Measurements from ENCODE around the gene C1QTNF4. TPM values are rescaled to one million over a fixed set of nuclear protein-coding genes. Genes with fewer than 3 reads are reported as not detected.
"Not testable (repeated sequence)": the region's sequence is repeated elsewhere in the genome, so short reads cannot be mapped to it uniquely, and the experiment has no call there.

The C1QTNF4 gene
- polyA plus RNA-seq (2013, experiment 1 of 2; ENCODE audit: insufficient read length): 0.67 TPM
- polyA plus RNA-seq (2013, experiment 2 of 2; ENCODE audit: insufficient read length): 2.5 TPM

DNA sequence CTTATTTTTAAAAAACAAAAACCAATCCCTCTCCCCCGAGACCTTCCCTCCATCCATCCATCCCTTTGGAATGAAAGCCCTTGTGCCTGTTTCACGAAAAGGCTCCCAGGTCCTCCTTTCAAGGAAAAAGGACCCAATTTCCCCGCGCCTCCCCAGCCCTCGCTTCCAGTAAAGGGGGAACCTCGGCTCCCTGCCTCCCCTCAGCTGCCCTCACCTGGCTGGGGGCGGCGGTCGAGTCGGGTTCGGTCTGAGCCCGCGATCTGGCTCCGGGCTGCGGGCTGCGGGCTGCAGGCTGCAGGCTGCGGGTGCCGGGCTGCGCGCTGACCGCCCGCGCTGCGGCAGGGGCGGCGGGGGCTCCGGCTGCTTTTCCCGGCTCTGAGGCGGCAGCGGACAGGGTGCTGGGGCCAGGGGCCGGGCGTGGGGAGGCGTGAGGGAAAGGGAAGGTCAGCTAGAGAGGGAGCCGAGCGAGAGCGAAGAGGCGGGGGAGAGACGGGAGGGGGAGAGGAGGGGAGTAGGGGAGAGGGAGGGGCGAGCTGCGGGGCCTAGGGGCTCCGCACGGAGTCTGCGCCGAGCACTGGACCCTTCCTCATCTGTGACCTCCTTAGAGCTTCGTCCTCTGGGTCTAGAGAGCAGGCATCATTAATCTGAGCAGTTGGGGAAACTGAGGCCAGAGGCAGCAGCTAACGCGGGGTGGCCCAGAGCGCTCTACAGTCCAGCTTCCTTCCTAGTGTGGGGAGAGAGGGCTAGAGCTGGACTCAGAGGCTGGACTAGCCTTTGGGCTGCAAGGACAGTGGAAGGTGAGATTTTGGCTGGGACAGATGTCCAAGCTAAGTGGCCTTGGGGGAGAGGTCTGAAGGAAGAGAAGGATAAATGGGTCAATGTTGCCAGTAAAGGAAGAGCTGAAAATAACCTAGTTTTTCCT, at the start of gene C1QTNF4:
TSS of gene C1QTNF4 (minus strand) at position 478 of the 922 bp plus-strand sequence. CDS start 3,601 bp downstream, outside the sequence.
- no peak for DNase-seq

DNA sequence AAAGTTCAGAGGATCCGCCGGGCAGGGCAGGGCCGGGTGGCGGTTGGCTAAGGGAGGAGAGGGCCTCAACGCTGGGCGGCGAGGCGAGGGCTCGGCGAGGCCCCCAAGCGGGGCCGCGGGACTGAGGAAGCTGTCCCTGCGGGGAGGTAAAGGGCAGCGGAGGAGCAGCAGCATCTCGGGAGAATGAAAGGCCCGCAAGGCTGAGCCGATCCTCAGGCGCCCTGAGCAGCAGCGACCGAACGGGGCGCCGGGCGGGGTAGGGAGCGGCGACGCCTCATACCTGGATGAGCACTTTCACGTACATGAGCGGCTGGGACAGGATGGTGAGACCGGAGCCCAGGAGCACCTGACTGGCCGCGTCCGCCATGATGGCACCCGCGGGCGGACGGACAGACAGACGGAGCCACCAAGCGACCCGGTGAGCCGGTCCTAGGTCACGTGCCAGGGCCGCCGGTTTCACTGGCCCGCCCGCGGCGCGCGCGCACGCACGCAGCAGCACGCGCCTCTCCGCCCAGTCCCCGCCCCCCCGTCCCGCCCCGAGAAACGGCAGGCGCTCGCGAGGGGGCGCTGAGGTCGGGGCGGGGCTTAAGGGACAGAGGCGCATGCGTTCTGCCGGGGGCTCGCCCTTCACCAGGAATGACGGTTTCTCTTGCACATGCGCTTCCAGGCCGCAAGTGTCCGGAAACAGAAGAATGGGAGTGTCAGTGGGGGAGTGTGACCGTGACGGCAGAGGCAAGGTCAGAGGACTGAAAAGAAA, 48.1 kb upstream of the C1QTNF4 start, which contains the start of gene MTCH2:
TSS of gene MTCH2 (minus strand) at position 461 of the 757 bp plus-strand sequence. CDS start at position 367, 94 bp downstream.
- DNase-seq: peak; percentile 98

- no peak for DNase-seq
Measured at GRCh38 chr11:47641600-47642098, 47.4 kb upstream of the C1QTNF4 start.

GRCh38 chr11:47640506-47640905, 46.3 kb upstream of the C1QTNF4 start:
- DNase-seq: not testable (repeated sequence)

DNA sequence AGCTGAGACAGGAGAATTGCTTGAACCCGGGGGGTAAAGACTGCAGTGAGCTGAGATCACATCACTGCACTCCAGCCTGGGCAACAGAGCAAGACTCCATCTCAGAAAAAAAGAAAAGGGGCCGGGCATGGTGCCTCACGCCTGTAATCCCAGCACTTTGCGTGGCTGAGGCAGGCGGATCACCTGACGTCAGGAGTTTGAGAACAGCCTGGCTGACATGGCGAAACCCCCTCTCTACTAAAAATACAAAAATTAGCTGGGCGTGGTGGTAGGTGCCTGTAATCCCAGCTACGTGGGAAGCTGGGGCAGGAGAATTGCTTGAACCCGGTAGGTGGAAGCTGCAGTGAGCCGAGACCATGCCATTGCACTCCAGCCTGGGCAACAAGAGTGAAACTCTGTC, 42.1 kb upstream of the C1QTNF4 start:
- DNase-seq: not testable (repeated sequence)

- no peak for DNase-seq
Measured at GRCh38 chr11:47631473-47631872, 37.3 kb upstream of the C1QTNF4 start.

DNA sequence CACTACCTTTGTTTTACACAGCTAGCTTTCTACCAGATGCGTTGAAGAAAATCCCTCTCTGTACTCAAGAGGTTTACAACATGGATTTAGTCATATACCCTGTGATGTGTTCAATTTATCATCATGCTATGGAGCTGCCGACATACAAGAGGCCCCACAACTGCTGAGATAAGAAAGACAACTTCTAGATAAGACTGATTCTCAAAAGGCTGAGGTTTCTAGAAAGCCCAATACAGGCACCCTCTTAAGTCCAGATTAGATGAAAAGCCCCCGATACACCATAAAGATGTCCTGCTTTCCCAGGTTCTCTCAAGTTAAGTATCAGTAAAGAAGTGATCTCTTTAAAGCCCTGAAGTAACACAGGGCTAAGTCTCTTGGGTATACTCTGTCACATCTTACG, 33.8 kb upstream of the C1QTNF4 start:
- DNase-seq: no peak

GRCh38 chr11:47626234-47626633, 32.0 kb upstream of the C1QTNF4 start:
- no peak for DNase-seq

DNA sequence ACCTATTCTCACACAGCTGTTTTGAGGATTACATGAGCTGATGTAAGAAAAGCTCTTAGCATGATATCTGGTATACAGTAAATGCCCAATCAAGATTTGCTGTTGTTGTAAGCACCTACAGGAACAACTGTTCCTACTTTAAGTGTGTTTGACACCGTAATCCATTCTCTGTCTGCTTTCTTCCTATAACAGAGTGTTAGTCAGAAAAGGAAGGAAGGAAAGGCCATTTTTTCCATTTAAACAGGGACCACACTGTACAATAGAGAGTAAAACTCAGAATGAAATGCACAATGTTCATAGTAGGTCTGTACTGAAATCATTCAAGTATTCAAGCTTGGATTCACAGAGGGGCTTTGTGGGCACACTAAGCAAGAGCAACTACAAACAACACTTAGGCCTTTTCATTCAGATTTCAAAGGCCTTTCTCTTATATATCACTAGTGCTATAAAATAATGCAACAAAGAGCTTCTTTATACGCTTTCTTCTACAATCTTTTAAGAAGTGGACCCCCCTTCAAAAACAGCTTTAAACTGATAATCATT, 26.7 kb upstream of the C1QTNF4 start:
- no peak for DNase-seq

DNA sequence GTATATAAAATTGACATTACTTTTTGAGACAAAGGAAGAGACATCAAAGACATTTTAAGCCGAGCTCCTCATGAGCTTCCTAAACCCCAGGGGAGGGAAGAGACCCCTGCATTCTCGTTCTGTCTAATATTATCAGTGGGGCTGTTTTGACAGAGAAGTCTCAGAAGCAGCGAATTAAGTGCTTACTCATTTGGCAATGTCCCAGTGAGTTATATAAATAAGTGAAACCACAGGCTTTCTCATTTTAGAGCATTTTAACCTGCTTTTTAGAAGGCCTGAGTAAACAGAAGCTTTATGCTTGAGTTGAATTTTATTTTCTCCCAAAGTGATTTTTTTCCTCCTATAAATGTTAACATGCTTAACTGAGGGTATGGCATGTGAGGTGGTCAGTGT, 23.2 kb upstream of the C1QTNF4 start:
- peak; percentile 49 for DNase-seq

DNA sequence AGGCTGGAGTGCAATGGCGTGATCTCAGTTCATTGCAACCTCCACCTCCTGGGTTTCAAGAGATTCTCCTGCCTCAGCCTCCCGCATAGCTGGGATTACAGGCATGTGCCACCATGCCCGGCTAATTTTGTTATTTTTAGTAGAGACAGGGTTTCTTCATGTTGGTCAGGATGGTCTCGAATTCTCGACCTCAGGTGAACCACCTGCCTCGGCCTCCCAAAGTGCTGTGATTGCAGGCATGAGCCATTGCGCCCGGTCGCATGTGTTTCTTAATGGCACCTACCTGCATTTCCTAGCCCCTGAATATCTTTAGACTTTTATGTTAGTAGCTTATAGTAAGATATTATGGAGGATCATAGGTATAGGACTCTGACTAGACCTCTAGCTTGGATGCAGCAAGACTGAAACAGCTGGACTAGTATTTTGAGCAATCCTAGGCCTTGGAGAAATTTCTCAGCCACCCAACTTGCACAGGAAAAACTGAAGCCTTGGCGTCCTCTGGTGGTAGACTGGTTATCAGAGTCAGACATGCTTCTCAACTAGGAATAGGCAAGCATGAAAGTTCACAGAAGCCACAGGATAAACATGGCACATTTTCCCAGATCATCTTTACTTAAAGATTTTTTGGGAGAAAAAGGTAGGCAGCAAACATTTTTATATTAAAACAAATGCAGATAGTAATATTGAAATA, 22.7 kb upstream of the C1QTNF4 start:
- peak; percentile 68 for DNase-seq

- no peak for DNase-seq
Measured at GRCh38 chr11:47615249-47615648, 21.0 kb upstream of the C1QTNF4 start.

DNA sequence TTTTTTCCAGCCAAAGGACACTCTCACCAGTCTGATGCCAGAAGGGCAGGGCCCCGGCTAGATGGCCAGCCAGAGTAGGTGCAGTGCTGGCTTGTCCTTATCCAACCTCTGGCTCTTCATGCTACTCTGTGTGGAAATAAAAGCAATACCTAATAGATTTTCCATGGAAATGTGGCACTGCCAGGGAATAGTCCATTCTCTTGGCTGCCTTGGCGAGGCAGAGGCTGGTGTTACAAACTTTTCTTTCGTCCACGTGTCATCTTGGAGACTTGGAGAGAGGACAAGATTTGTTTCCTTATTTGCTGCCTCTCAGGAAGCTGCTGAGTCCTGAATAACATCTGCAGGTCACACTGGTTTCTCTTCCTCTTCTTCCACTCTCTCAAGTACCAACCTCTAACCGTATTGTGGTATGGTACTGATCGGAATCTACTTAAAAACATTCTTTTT, 17.2 kb upstream of the C1QTNF4 start:
- no peak for DNase-seq

DNA sequence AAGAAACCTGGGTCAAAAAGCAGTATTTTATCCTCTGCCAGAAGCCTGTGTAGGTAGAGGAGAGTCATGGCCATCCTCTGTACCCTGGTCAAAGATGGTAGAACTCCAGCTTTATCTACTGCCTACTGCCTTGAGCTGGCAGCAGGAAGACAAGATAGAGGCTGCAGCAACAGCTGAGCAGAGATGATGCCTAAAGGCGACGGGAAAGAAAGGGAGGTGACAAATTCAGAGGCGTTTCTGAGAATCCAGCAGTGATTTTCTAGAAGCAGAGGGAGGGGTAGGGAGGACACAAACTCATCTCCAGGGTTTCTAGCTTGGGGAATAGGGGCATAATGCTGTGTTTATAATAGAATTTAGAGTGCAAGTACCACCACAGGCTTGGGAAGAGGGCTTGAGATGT, 15.5 kb upstream of the C1QTNF4 start:
- no peak for DNase-seq

DNA sequence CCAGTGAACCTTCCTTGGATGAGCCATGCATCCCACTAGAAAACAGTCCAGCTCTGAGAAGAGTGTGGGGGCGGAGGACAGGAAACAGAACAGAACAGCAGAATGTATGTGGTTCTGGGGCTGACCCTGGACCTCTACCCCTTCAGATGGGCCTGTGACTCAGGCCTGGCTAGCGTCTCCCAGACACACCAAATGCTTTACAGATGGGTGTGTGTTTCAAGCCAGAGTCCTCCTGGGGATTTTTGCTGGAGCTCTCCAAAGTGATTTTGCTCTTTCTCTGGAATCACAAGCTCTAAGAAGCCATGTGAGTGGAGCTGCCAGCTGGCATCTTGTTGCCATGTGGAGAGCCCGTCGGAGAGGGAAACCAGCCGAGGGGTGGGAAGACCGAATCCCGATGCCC, 13.2 kb upstream of the C1QTNF4 start:
- DNase-seq: peak; percentile 69

DNA sequence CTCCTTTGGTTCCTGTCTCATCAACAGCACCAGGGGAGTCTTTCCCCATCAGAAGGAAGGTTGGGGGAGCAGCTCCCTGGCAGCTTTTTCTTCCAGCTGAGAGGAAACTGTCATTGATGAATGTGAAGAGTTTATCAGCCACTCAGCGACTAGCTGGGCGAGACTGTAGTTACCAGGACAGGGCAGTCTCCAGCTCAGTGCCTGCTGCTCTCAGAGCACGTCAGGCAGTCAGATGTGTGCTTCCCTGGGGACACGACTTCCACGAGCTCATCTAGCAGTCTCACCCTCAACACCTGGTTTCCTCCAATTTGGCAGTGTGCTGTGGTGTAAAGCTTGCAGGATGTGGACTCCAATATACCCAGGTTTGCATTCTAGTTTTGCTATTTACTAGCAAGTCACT, 12.5 kb upstream of the C1QTNF4 start:
- DNase-seq: peak; percentile 9

- DNase-seq: no peak
Measured at GRCh38 chr11:47605921-47606320, 11.7 kb upstream of the C1QTNF4 start.

DNA sequence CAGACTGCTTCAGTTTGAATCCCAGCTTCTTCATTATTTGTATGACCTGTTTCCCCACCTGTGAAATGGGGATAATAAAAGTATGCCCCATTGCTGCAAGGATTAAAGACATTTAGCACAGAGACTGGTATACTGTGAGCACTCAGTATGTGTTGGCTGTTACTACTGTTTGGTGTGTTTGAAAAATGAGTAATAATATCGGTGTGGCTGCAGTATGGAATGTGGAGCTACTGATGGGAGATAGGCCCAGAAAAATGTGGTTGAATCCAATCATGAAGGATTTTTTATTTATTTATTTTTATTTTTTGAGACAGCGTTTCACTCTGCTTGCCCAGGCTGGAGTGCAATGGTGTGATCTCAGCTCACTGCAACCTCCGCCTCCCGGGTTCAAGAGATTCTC, 9.1 kb upstream of the C1QTNF4 start:
- DNase-seq: peak; percentile 25

- no peak for DNase-seq
Measured at GRCh38 chr11:47599902-47600301, 5.7 kb upstream of the C1QTNF4 start.

- no peak for DNase-seq
Measured at GRCh38 chr11:47595967-47596366, 1.8 kb upstream of the C1QTNF4 start.

- DNase-seq: no peak
Measured at GRCh38 chr11:47595029-47595428, 818 bp upstream of the C1QTNF4 start.

- DNase-seq: no peak
Measured at GRCh38 chr11:47593492-47593933, 698 bp downstream of the C1QTNF4 start.
